Activated CD4-positive, alpha-beta T cell treated with anti-CD3 and anti-CD28 coated beads, Interleukin-2, amount 10 ng/mL, durations not matched to agents 24 days and 14 days (primary cell): ENCODE data around the gene AP4B1. TPM values are rescaled to one million over a fixed set of nuclear protein-coding genes. Genes with fewer than 3 reads are reported as not detected.

ENCODE experiments used
- DNase-seq: peaks from one replicate; pipeline ENCODE4 v3.0.0; 2022
- H3K27ac Mint-ChIP-seq: one replicate; pipeline ENCODE4 v1.8.0; 2022; ENCODE audit warnings: mild to moderate bottlenecking, mixed read lengths
- H3K27me3 Mint-ChIP-seq: one replicate; pipeline ENCODE4 v1.8.0; 2022; ENCODE audit warnings: mixed read lengths
- H3K36me3 Mint-ChIP-seq: one replicate; pipeline ENCODE4 v1.8.0; 2022; ENCODE audit warnings: low read depth, mild to moderate bottlenecking, mixed read lengths
- H3K4me1 Mint-ChIP-seq: one replicate; pipeline ENCODE4 v1.8.0; 2021; ENCODE audit warnings: mixed read lengths
- H3K4me3 Mint-ChIP-seq: one replicate; pipeline ENCODE4 v1.8.0; 2022; ENCODE audit warnings: mild to moderate bottlenecking, moderate library complexity, mixed read lengths
- H3K9me3 Mint-ChIP-seq: one replicate; pipeline ENCODE4 v1.8.0; 2021; ENCODE audit warnings: mixed read lengths
- intact Hi-C: fragments of 100-400 bp; cut with micrococcal nuclease; formaldehyde crosslinking; loops from one replicate; pipeline ENCODE4 v1.15.1; 2023
- total RNA-seq: library from RNA; stranded (reverse); gene quantifications from 2 replicates; pipeline ENCODE4 v1.2.3, GENCODE V29; 2022

The AP4B1 gene
- total RNA-seq, 1 donor from 2014 or later: 41.7 TPM

DNA sequence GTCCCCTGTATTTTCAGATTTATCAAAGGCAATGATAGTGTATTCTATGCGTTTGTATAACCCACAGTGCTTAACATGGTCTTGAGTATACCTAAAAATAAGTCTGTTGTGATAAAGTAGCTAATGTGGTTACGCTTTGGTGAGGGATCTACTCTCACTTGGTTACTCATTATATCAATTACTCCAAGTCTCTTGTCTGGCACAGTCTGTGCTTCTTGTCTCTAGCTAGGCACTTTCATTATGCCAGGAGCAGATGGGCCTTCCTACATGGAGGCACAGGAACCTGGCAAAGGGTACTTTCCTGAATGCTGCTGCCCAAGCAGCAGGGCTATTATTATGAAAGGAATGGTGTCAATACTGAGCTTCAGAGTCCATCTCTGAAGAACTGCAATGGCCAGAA is 28.9 kb downstream of the AP4B1 start:
- intact Hi-C loops: loop anchor here (2.0 kb wide), 1 partner anchor 15 kb away; no protein-coding TSS in a partner anchor
- H3K4me1 Mint-ChIP-seq: peaks cover 59% of the 10 kb centered on the region
- H3K27ac Mint-ChIP-seq: peak overlapping the region; percentile 73
- H3K27me3 Mint-ChIP-seq: peaks cover 2% of the 10 kb centered on the region
- no peak for DNase-seq
- H3K9me3 Mint-ChIP-seq: no peaks in the 10 kb centered on the region
- peaks cover 8% of the 10 kb centered on the region for H3K36me3 Mint-ChIP-seq
- no peak overlapping the region for H3K4me3 Mint-ChIP-seq

DNA sequence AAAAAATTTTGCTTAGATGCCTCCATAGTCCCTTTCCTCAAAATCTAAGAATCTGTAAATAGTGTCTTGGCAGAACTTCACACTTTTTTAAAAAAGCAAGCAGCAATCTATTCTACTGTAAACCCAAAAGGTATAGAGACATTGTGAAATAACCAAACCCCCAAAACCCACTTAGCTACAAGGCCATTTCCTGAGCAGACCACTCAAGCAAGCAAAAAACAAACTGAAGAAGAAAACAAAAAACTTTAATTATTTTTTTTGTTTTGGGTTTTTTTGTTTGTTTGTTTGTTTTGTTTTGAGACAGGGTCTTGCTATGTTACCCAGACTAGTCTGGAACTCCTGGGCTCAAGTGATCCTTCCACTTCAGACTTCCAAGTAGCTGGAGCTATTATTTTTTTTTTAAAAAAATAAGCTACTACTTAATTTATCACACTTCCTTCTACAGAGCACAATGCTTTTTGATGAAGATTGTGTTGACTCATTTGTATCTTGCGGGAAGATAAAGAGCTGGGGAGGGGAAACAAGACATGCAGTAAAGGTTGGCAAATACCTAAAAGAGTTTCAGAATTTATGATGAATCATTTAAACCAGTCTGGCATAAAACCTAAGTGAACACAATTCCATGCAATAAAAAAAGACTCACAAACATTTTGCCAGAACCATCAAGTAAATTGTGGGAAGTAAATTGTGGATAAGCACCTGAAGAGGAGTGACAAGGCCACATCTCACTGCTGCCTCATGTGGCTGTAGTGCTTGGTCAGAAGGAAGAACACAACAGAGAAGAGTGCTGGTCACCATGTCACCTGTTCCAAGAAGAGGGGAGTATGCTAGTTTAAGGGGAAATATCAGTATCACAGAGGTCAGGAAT is 30.4 kb downstream of the AP4B1 start:
- H3K4me1 Mint-ChIP-seq: peaks cover 54% of the 10 kb centered on the region
- DNase-seq: peak; percentile 70
- H3K4me3 Mint-ChIP-seq: peak overlapping the region; percentile 59
- H3K9me3 Mint-ChIP-seq: no peaks in the 10 kb centered on the region
- H3K27ac Mint-ChIP-seq: peak overlapping the region; percentile 87
- peaks cover 12% of the 10 kb centered on the region for H3K36me3 Mint-ChIP-seq
- intact Hi-C loops: loop anchor here (2.0 to 5.0 kb wide), 2 partner anchors 17 to 37 kb away; no protein-coding TSS in a partner anchor
- peaks cover 2% of the 10 kb centered on the region for H3K27me3 Mint-ChIP-seq

DNA sequence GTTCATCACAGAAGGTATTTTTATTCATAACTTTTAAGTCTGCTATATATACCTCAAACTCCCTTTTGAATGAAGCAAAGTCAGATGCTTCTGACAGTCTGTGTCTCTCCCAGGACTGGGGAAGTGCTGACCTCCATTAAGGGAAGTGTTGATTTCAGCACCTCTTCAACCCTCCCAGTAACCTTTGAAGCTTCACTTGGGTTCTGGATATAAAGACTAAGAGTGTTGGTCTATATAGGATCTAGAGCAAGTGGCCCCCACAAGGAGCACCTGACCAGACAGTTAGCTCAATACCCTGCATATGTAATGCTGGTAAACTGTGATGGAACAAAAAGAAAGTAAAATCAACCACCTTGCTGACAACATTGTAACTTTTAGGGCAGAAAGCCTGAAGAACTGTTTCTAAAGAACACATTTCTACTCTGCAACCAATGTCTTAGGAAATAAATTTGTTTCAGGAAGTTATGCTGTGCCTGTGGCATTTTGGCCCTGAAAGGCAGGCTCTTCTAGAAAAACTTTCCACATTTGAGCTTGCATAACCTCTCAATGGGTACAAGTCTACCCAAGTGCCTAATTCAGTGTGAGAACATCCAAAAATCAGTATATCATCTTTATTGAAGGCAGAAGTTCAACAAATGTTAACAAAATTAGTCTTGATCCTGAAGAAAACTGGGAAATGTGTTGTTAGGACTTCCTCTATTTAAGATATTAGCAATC is 32.2 kb downstream of the AP4B1 start:
- intact Hi-C loops: loop anchor here (5.0 kb wide), 1 partner anchor 35 kb away; no protein-coding TSS in a partner anchor
- Mint-ChIP-seq H3K4me1 (peaks cover 59% of the 10 kb centered on the region), H3K27me3 (peaks cover 2% of the 10 kb centered on the region), H3K9me3 (no peaks in the 10 kb centered on the region), H3K4me3 (peak overlapping the region; percentile 94), H3K27ac (peak overlapping the region; percentile 96), H3K36me3 (peaks cover 26% of the 10 kb centered on the region)
- DNase-seq: peak; percentile 80

DNA sequence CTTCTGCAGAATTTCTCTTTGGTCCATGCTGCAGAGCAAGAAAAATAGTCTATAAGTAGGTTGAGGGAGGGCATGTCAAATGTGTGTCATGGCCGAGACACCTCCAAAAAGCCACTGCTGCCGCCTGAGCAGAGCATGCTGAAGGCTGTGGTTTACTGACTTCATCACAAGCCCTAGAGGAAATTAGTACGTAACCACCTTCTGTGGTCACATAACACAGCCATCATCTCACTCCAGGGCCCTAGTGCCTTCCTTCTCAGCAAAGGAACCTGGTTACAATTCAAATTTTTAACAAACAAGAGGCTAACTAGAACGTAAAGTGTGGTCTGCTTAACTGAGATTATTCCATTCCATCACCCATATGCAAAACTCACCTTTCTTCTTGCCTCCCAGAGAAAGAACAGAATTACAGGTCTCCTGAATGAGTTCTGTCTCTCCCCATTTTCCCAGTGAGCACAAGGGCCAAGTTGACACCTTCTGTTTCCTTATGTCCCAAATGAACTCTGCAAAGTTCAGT is 32.9 kb downstream of the AP4B1 start, which contains the start of gene PTPN22:
TSS of gene PTPN22 (minus strand) at position 116 of the 517 bp plus-strand sequence.
- Mint-ChIP-seq H3K27me3 (peaks cover 2% of the 10 kb centered on the region), H3K27ac (peak within 1 kb of the TSS; percentile 96), H3K36me3 (peaks cover 29% of the 10 kb centered on the region), H3K4me1 (peaks cover 63% of the 10 kb centered on the region), H3K4me3 (peak within 1 kb of the TSS; percentile 94), H3K9me3 (no peaks in the 10 kb centered on the region)
- DNase-seq: peak; percentile 95
- intact Hi-C loops: loop anchor here (1.0 to 5.0 kb wide), 4 partner anchors 34 to 59 kb away; partner anchors contain the start of genes DCLRE1B and RSBN1

DNA sequence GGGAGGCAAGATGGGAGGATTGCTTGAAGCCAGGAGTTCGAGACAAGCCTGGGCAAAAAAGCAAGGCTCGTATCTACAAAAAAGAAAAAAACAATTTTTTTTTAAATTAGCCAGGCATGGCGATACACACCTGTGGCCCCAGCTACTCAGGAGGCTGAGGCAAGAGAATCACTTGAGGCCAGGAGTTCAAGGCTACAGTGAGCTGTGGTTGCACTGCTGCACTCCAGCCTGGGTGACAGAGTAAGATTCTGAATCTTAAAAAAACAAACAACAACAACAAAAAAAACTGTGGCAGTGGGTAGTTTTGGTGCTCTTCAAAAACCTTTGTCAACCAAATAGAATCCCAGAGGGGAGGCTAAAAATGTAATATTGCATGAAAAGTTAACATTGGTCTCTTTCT is 33.8 kb downstream of the AP4B1 start:
- peaks cover 62% of the 10 kb centered on the region for H3K4me1 Mint-ChIP-seq
- DNase-seq: peak; percentile 77
- intact Hi-C loops: loop anchor here (1.0 to 5.0 kb wide), 4 partner anchors 33 to 60 kb away; partner anchors contain the start of genes DCLRE1B and RSBN1
- H3K36me3 Mint-ChIP-seq: peaks cover 35% of the 10 kb centered on the region
- peak overlapping the region; percentile 94 for H3K4me3 Mint-ChIP-seq
- H3K9me3 Mint-ChIP-seq: no peaks in the 10 kb centered on the region
- H3K27me3 Mint-ChIP-seq: peaks cover 2% of the 10 kb centered on the region
- H3K27ac Mint-ChIP-seq: peak overlapping the region; percentile 95

DNA sequence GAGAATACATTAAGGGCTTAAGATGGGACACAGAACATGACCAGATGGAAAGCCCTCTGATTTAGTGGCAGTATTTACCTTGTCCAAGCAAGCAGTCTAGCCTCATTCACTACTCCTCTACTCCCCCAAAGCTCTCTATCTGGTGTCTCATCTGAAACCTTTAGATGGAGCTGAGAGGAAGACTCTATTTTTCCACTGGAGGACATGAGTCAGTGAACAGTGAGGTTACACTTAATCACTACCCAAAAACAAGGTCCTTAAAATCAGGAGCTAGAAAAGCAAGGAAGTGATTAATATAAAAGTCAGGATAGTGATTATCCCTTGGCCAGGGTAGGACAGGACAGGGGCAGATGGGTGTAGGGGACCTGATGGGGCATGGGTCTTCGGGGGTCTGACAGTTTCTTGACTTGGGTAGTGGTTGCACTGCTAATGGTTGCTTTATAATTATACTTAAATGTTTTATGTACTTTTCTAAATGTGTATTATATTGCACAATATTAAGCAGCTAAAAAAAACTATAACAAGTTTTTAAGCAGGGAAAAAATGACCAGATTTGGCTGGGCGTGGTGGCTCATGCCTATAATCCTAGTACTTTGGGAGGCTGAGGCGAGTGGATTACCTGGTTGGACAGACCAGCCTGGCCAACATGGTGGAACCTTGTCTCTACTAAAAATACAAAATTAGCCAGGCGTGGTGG is 36.1 kb downstream of the AP4B1 start:
- intact Hi-C loops: no loop called here
- peak overlapping the region; percentile 95 for H3K27ac Mint-ChIP-seq
- peaks cover 51% of the 10 kb centered on the region for H3K36me3 Mint-ChIP-seq
- peaks cover 52% of the 10 kb centered on the region for H3K4me1 Mint-ChIP-seq
- peak; percentile 65 for DNase-seq
- peaks cover 2% of the 10 kb centered on the region for H3K27me3 Mint-ChIP-seq
- H3K9me3 Mint-ChIP-seq: no peaks in the 10 kb centered on the region
- peak overlapping the region; percentile 94 for H3K4me3 Mint-ChIP-seq

DNA sequence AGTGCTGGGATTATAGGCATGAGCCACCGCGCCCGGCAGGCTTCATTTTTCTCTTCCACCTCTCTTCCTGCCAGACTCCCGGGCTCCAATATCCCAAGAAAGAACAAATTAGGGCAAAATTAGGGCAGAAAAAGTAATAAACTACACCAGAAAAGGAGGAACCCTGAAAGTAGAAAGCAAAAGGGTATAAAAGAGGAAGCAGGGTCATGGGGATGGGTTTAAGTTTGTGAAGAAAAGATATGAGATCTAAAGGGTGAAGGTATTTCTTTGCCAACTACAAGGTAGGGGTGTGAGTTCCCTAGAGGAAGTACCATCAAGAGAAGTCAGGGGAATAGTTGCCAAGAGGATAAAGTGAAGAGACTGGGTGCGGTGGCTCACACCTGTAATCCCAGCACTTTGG is 43.0 kb downstream of the AP4B1 start:
- peaks cover 42% of the 10 kb centered on the region for H3K4me1 Mint-ChIP-seq
- no peak for DNase-seq
- intact Hi-C loops: no loop called here
- H3K4me3 Mint-ChIP-seq: no peak overlapping the region
- peak overlapping the region; percentile 73 for H3K27ac Mint-ChIP-seq
- H3K9me3 Mint-ChIP-seq: no peaks in the 10 kb centered on the region
- peaks cover 58% of the 10 kb centered on the region for H3K36me3 Mint-ChIP-seq
- H3K27me3 Mint-ChIP-seq: no peaks in the 10 kb centered on the region

DNA sequence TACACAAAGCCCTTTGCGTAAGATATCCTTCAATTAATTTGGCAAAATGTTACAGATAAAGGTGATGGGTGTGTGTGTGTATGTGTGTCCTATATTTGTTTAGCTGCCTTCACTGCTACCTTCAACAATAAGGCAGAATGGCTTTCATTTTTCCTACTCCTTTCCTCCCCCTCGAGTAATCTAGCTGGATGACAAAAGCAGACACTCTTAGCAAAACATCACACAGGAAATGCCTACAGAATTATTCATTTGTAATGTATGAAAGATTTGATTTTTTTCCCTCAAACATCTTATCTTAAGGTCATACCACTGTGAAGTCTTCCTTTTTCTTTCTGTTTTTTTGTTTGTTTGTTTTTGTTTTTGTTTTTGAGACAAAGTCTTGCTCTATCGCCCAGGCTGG is 43.7 kb downstream of the AP4B1 start:
- Mint-ChIP-seq H3K27ac (peak overlapping the region; percentile 42), H3K36me3 (peaks cover 61% of the 10 kb centered on the region), H3K4me1 (peaks cover 44% of the 10 kb centered on the region), H3K4me3 (no peak overlapping the region), H3K27me3 (no peaks in the 10 kb centered on the region), H3K9me3 (no peaks in the 10 kb centered on the region)
- DNase-seq: peak; percentile 45
- intact Hi-C loops: no loop called here

DNA sequence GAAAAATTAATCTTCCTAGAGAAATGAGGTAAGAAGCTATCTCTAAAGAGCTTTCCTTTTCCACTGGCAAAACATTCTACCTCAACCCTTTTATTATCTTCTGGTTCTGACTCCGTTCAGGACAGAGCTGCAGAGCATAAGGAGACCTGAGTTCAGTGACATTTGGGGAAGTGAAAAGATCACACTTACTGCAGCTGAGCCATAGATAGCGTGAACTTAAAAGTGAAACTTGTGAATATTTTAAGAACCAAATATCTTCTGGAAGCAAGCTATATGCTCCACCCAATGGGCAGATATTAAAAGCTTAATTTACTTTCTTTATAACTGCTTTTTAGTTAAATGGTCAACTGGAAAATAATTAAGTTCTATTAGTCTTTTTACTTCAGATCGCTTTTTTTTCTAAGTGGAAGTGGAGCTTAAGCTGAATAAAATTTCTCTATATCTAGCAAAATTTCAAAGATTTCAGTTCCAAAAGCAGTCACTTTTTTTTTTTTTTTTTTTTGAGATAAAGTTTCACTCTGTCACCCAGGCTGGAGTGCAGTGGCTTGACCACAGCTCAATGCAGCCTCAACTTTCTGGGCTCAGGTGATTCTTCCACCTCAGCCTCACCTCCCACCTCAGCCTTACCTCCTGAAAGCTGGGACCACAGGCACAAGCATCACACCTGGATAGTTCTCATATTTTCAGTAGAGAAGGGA is 45.0 kb downstream of the AP4B1 start:
- H3K4me1 Mint-ChIP-seq: peaks cover 46% of the 10 kb centered on the region
- H3K9me3 Mint-ChIP-seq: no peaks in the 10 kb centered on the region

DNA sequence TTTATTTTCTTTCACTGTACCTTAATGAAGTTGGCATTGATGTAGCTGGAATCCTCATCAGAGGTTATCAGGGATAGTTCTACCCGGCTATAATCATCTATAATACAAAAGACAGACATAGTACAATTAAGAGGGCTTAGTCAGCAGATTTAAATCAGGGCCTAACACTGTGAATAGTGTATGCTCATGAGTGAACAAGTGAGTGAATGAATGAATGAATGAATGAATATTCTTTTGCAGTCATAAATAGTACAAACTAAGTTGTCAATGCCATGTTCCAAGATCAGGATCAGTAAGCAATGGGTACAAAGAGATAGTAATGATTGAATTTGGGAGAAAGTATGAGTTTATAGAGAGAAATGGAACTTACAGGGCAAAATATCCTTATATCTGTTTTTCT is 45.6 kb downstream of the AP4B1 start:
- Mint-ChIP-seq H3K36me3 (peaks cover 63% of the 10 kb centered on the region), H3K27ac (peak overlapping the region; percentile 73), H3K4me3 (no peak overlapping the region), H3K4me1 (peaks cover 51% of the 10 kb centered on the region), H3K27me3 (no peaks in the 10 kb centered on the region), H3K9me3 (peaks cover 5% of the 10 kb centered on the region)
- no peak for DNase-seq
- intact Hi-C loops: no loop called here

More for the DNA sequence above, 45.0 kb downstream of the AP4B1 start:
- peak overlapping the region; percentile 37 for H3K4me3 Mint-ChIP-seq
- H3K27ac Mint-ChIP-seq: peak overlapping the region; percentile 65
- peak; percentile 49 for DNase-seq
- H3K27me3 Mint-ChIP-seq: no peaks in the 10 kb centered on the region
- intact Hi-C loops: no loop called here
- peaks cover 63% of the 10 kb centered on the region for H3K36me3 Mint-ChIP-seq

DNA sequence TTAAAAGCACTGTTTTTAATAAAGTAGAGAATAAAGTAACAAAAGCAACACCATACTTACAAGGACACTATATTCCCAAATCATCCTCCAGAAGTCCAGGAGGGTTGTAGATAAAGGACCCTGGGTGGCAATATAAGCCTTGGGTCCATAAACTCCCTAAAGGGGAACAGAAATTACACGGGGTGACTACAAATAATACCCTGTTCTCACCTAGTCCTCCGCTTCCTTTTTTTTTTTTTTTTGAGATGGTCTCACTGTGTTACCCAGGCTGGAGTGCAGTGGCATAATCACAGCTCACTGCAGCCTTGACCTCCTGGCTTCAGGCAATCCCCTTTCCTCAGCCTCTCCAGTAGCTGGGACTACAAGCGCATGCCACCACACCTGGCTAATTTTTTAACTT is 46.2 kb downstream of the AP4B1 start:
- Mint-ChIP-seq H3K4me1 (peaks cover 50% of the 10 kb centered on the region), H3K9me3 (peaks cover 5% of the 10 kb centered on the region), H3K27ac (no peak overlapping the region), H3K27me3 (no peaks in the 10 kb centered on the region), H3K36me3 (peaks cover 61% of the 10 kb centered on the region), H3K4me3 (no peak overlapping the region)
- intact Hi-C loops: no loop called here
- DNase-seq: no peak

DNA sequence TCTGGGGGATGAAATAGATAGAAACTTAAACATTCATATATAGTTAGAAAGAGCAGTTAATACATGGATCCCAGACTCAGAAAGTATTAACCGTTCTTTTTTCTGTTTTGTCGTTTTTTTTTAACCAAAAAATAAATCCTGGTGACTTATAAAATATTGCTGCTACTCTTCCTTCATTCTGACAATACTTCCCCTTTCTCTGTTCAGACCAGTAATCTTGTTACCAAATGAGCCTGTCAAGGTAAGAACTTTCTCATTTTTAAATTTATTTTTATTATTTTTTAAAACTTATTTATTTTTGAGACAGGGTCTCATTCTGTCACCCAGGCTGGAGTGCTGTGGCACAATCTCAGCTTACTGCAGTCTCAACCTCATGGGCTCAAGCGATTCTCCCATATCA is 46.8 kb downstream of the AP4B1 start:
- Mint-ChIP-seq H3K4me3 (no peak overlapping the region), H3K27me3 (no peaks in the 10 kb centered on the region), H3K36me3 (peaks cover 57% of the 10 kb centered on the region), H3K4me1 (peaks cover 46% of the 10 kb centered on the region), H3K27ac (no peak overlapping the region), H3K9me3 (peaks cover 5% of the 10 kb centered on the region)
- DNase-seq: no peak
- intact Hi-C loops: no loop called here

DNA sequence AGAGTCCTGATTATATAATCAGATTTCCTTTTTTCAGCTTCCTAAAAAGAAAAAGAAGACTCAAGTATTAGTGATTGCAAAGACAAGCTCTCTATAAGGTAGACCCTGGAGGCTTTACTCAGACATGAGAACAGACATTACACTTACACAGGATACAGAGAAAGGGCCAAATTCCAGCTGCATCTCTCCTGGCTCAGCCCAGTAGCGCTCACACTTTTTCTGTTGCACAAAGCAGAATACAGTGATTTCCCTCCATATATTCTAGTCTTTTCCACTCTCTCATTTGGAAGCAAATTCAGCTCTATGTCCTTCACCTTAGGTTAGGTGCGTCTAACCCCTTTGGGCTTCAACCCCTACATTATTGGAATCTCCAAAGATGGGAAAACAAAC is 48.2 kb downstream of the AP4B1 start:
- intact Hi-C loops: no loop called here
- peaks cover 38% of the 10 kb centered on the region for H3K4me1 Mint-ChIP-seq
- H3K36me3 Mint-ChIP-seq: peaks cover 57% of the 10 kb centered on the region

More for the DNA sequence above, 48.2 kb downstream of the AP4B1 start:
- H3K27me3 Mint-ChIP-seq: no peaks in the 10 kb centered on the region
- H3K9me3 Mint-ChIP-seq: peaks cover 5% of the 10 kb centered on the region
- H3K27ac Mint-ChIP-seq: peak overlapping the region; percentile 16
- DNase-seq: no peak
- H3K4me3 Mint-ChIP-seq: no peak overlapping the region
